ENCODE measurements around the gene SPATS2L. TPM values are rescaled to one million over a fixed set of nuclear protein-coding genes. Genes with fewer than 3 reads are reported as not detected.

SPATS2L gene
- total and polyA plus RNA-seq, 2 experiments from 2014 or later, result 159 to 202 TPM

GRCh38 chr2:200404615-200405014, 98.1 kb downstream of the SPATS2L start:
- peaks cover 42% of the 10 kb centered on the region for H3K4me1 ChIP-seq (ENCODE audit: insufficient read depth)

GRCh38 chr2:200405599-200406298, 99.3 kb downstream of the SPATS2L start:
- no peaks in the 10 kb centered on the region for H3K27me3 ChIP-seq
- no peak overlapping the region for H2AFZ ChIP-seq
- H3K4me3 ChIP-seq, result no peak overlapping the region
- 19% methylated on average over 1 of the region's 1 CpG for WGBS (ENCODE audit: low lambda C conversion rate, missing lambda C conversion rate)
- H3K4me1 ChIP-seq (ENCODE audit: insufficient read depth), result peaks cover 42% of the 10 kb centered on the region
- peak overlapping the region; percentile 76 for H3K27ac ChIP-seq
- H3K9me2 ChIP-seq (replicated peaks; ENCODE audit: insufficient read depth), result no peaks in the 10 kb centered on the region
- no peaks in the 10 kb centered on the region for H4K20me1 ChIP-seq (ENCODE audit: insufficient read depth, poor library complexity, severe bottlenecking)
- peak overlapping the region; percentile 35 for H3K4me2 ChIP-seq
- H3K36me3 ChIP-seq (replicated peaks; ENCODE audit: insufficient read depth, low read depth), result no peaks in the 10 kb centered on the region
- H3K9me3 ChIP-seq (ENCODE audit: low read depth), result no peaks in the 10 kb centered on the region
- peak; percentile 71 for DNase-seq (ENCODE audit: low spot score)
- peaks cover 65% of the 10 kb centered on the region for H3K79me2 ChIP-seq
- no peak for TF ChIP-seq CTCF (IDR thresholded peaks at IDR 0.05; ENCODE audit: poor library complexity)
- no peak for TF ChIP-seq EZH2 (IDR thresholded peaks at IDR 0.05; ENCODE audit: borderline replicate concordance)
- TF ChIP-seq EZH2phosphoT487 (IDR thresholded peaks at IDR 0.05; ENCODE audit: low read depth, severe bottlenecking, unreplicated experiment), result no peak

More at GRCh38 chr2:200404615-200405014, 98.1 kb downstream of the SPATS2L start:
- Histone ChIP-seq H3K4me2 (no peak overlapping the region), H3K27ac (peak overlapping the region; percentile 76), H2AFZ (no peak overlapping the region), H3K36me3 (replicated peaks; ENCODE audit: insufficient read depth, low read depth) (no peaks in the 10 kb centered on the region), H3K9me3 (ENCODE audit: low read depth) (no peaks in the 10 kb centered on the region), H3K27me3 (no peaks in the 10 kb centered on the region), H3K4me3 (no peak overlapping the region), H4K20me1 (ENCODE audit: insufficient read depth, poor library complexity, severe bottlenecking) (no peaks in the 10 kb centered on the region), H3K9me2 (replicated peaks; ENCODE audit: insufficient read depth) (no peaks in the 10 kb centered on the region), H3K79me2 (peaks cover 63% of the 10 kb centered on the region)
- TF ChIP-seq CTCF (IDR thresholded peaks at IDR 0.05; ENCODE audit: poor library complexity) (no peak), EZH2 (IDR thresholded peaks at IDR 0.05; ENCODE audit: borderline replicate concordance) (no peak), EZH2phosphoT487 (IDR thresholded peaks at IDR 0.05; ENCODE audit: low read depth, severe bottlenecking, unreplicated experiment) (no peak)
- no peak for DNase-seq (ENCODE audit: low spot score)
- WGBS (ENCODE audit: low lambda C conversion rate, missing lambda C conversion rate), result 98% methylated on average over 4 of the region's 4 CpGs

- Histone ChIP-seq H3K79me2 (peaks cover 65% of the 10 kb centered on the region), H2AFZ (no peak overlapping the region), H4K20me1 (ENCODE audit: insufficient read depth, poor library complexity, severe bottlenecking) (no peaks in the 10 kb centered on the region), H3K27ac (peak overlapping the region; percentile 76), H3K9me3 (ENCODE audit: low read depth) (no peaks in the 10 kb centered on the region), H3K4me2 (peak overlapping the region; percentile 32), H3K36me3 (replicated peaks; ENCODE audit: insufficient read depth, low read depth) (no peaks in the 10 kb centered on the region), H3K27me3 (no peaks in the 10 kb centered on the region), H3K4me3 (no peak overlapping the region), H3K9me2 (replicated peaks; ENCODE audit: insufficient read depth) (no peaks in the 10 kb centered on the region), H3K4me1 (ENCODE audit: insufficient read depth) (peaks cover 42% of the 10 kb centered on the region)
- no peak for DNase-seq (ENCODE audit: low spot score)
- TF ChIP-seq EZH2 (IDR thresholded peaks at IDR 0.05; ENCODE audit: borderline replicate concordance) (no peak), CTCF (IDR thresholded peaks at IDR 0.05; ENCODE audit: poor library complexity) (no peak), EZH2phosphoT487 (IDR thresholded peaks at IDR 0.05; ENCODE audit: low read depth, severe bottlenecking, unreplicated experiment) (no peak)
- 68% methylated on average over 2 of the region's 2 CpGs for WGBS (ENCODE audit: low lambda C conversion rate, missing lambda C conversion rate)
Measured at GRCh38 chr2:200406379-200406778, 99.9 kb downstream of the SPATS2L start.
